PC-3 (cell line): ENCODE measurements around the gene SEPTIN10. TPM values are rescaled to one million over a fixed set of nuclear protein-coding genes. Genes with fewer than 3 reads are reported as not detected.

ENCODE experiments used
- ATAC-seq: fragments of 200-7000 bp; cut with Tn5 transposase; 2 replicates; pipeline ENCODE4 v1.9.1; 2020; ENCODE audit warnings: mild to moderate bottlenecking, moderate library complexity
- BruUV-seq: library from RNA; stranded (reverse); fragments of 400-500 nt; replicated peaks from 2 replicates; lab custom pipeline; 2021; lab: Mats Ljungman, UMichigan
- CTCF ChIA-PET: fragments of 300-600 bp; sonication (Branson Sonifier 250); formaldehyde crosslinking; loops from one replicate; lab custom pipeline; 2022; ENCODE audit warnings: antibody characterized with exemption; lab: Charles Lee
- POLR2A ChIA-PET: fragments of 300-600 bp; sonication (Branson Sonifier 250); formaldehyde crosslinking; loops from one replicate; lab custom pipeline; 2022; ENCODE audit warnings: antibody characterized with exemption; ENCODE audit not compliant: unreplicated experiment; lab: Charles Lee
- DNase-seq: peaks from one replicate; pipeline ENCODE4 v3.0.0-alpha.2; 2015
- H2AFZ ChIP-seq: fragments of 300-600 bp; sonication (generic); 2 replicates; pipeline ENCODE4 v1.6.0; 2016; ENCODE audit warnings: antibody characterized with exemption, low read length
- H3F3A ChIP-seq: fragments of 300-600 bp; sonication (generic); one replicate; pipeline ENCODE4 v1.6.0; 2017; ENCODE audit warnings: antibody characterized with exemption, low read length, control low read depth, mild to moderate bottlenecking; ENCODE audit not compliant: unreplicated experiment
- H3K27ac ChIP-seq: fragments of 300-600 bp; sonication (generic); 2 replicates; pipeline ENCODE4 v1.5.1; 2016; ENCODE audit warnings: mild to moderate bottlenecking, low read length
- H3K27me3 ChIP-seq: fragments of 300-600 bp; sonication (generic); 2 replicates; pipeline ENCODE4 v1.6.1; 2016; ENCODE audit warnings: low read length, mixed read lengths
- H3K36me3 ChIP-seq: fragments of 300-600 bp; sonication (generic); 2 replicates; pipeline ENCODE4 v1.6.1; 2016; ENCODE audit warnings: low read depth, mixed run types, low read length, mixed read lengths
- H3K4me1 ChIP-seq: fragments of 300-600 bp; sonication (generic); 2 replicates; pipeline ENCODE4 v1.5.1; 2016; ENCODE audit warnings: low read length; ENCODE audit not compliant: insufficient read depth
- H3K4me2 ChIP-seq: fragments of 300-600 bp; sonication (generic); 2 replicates; pipeline ENCODE4 v1.6.0; 2016; ENCODE audit warnings: low read length
- H3K4me3 ChIP-seq: fragments of 300-600 bp; sonication (generic); 2 replicates; pipeline ENCODE4 v1.5.1; 2016; ENCODE audit warnings: mild to moderate bottlenecking, low read length, mixed read lengths
- H3K79me2 ChIP-seq: fragments of 300-600 bp; sonication (generic); 2 replicates; pipeline ENCODE4 v1.6.1; 2017; ENCODE audit warnings: low read length, mixed read lengths
- H3K9ac ChIP-seq: fragments of 300-600 bp; sonication (generic); 2 replicates; pipeline ENCODE4 v1.6.0; 2016; ENCODE audit warnings: mild to moderate bottlenecking, low read length
- H3K9me2 ChIP-seq: fragments of 300-600 bp; sonication (generic); replicated peaks from 2 replicates; pipeline ENCODE4 v1.6.1; 2016; ENCODE audit warnings: mixed run types, low read length, mixed read lengths
- H3K9me3 ChIP-seq: fragments of 300-600 bp; sonication (generic); 2 replicates; pipeline ENCODE4 v1.6.1; 2016; ENCODE audit warnings: low read length, mixed read lengths
- H4K20me1 ChIP-seq: fragments of 300-600 bp; sonication (generic); 2 replicates; pipeline ENCODE4 v1.6.1; 2016; ENCODE audit warnings: low read length, mixed read lengths
- CTCF ChIP-seq: fragments of 300-600 bp; sonication (generic); conservative IDR thresholded peaks from 2 replicates; pipeline ENCODE4 v1.5.1; 2017; ENCODE audit warnings: antibody characterized with exemption, low read depth, mild to moderate bottlenecking, low read length
- EZH2 ChIP-seq: fragments of 300-600 bp; sonication (generic); IDR thresholded peaks from one replicate; pipeline ENCODE4 v1.6.1; 2017; ENCODE audit warnings: antibody characterized with exemption, mild to moderate bottlenecking, low read length; ENCODE audit not compliant: unreplicated experiment
- EZH2phosphoT487 ChIP-seq: fragments of 300-600 bp; sonication (generic); IDR thresholded peaks from 2 replicates; pipeline ENCODE4 v1.6.1; 2018; ENCODE audit warnings: mild to moderate bottlenecking, antibody characterized with exemption, low read length, borderline replicate concordance
- intact Hi-C: fragments of 100-400 bp; cut with micrococcal nuclease; formaldehyde crosslinking; loops from 2 replicates; pipeline ENCODE4 v1.9.0; 2023
- total RNA-seq: library from RNA; depleted of rRNA; stranded (reverse); fragments of >200 nt; gene quantifications from 2 replicates; pipeline ENCODE4 v1.2.3, GENCODE V29; 2014

Gene SEPTIN10
- total RNA-seq, 1 experiment from 2014 or later, result 36.1 TPM

- H3K4me2 ChIP-seq, result no peak overlapping the region
- H3K36me3 ChIP-seq, result no peaks in the 10 kb centered on the region
- no peaks in the 10 kb centered on the region for H3F3A ChIP-seq
- no peaks in the 10 kb centered on the region for H3K4me1 ChIP-seq
- TF ChIP-seq EZH2 (no peak), EZH2phosphoT487 (no peak), CTCF (no peak)
- H2AFZ ChIP-seq, result no peak overlapping the region
- ChIA-PET POLR2A (no interaction called here), CTCF (no interaction called here)
- H3K9me3 ChIP-seq, result no peaks in the 10 kb centered on the region
- H3K79me2 ChIP-seq, result no peaks in the 10 kb centered on the region
- H3K9ac ChIP-seq, result no peak overlapping the region
- H3K4me3 ChIP-seq, result no peak overlapping the region
- H4K20me1 ChIP-seq, result no peaks in the 10 kb centered on the region
- no TSS peak for BruUV-seq
- no peak for ATAC-seq
- H3K27me3 ChIP-seq, result no peaks in the 10 kb centered on the region
- DNase-seq, result no peak
- H3K27ac ChIP-seq, result no peak overlapping the region
- intact Hi-C loops, result no loop called here
- H3K9me2 ChIP-seq, result no peaks in the 10 kb centered on the region
These were observed 90.6 kb downstream of the SEPTIN10 start for GRCh38 chr2:109523121-109523520.

- no peak for TF ChIP-seq EZH2phosphoT487
- TF ChIP-seq CTCF, result no peak
- ChIA-PET POLR2A (no interaction called here), CTCF (no interaction called here)
- Histone ChIP-seq H3K79me2 (no peaks in the 10 kb centered on the region), H3K9me3 (no peaks in the 10 kb centered on the region), H3K4me2 (no peak overlapping the region), H3K27ac (no peak overlapping the region), H2AFZ (no peak overlapping the region), H3K9ac (no peak overlapping the region), H3K4me3 (no peak overlapping the region), H3K36me3 (no peaks in the 10 kb centered on the region), H3K9me2 (no peaks in the 10 kb centered on the region), H3K27me3 (no peaks in the 10 kb centered on the region), H3F3A (no peaks in the 10 kb centered on the region), H4K20me1 (no peaks in the 10 kb centered on the region), H3K4me1 (no peaks in the 10 kb centered on the region)
- no TSS peak for BruUV-seq
- ATAC-seq (no peak), DNase-seq (no peak)
- intact Hi-C loops, result no loop called here
These were observed 91.7 kb downstream of the SEPTIN10 start for GRCh38 chr2:109522063-109522374.

GRCh38 chr2:109521233-109522062, 92.3 kb downstream of the SEPTIN10 start:
- no peak overlapping the region for H3K27ac ChIP-seq
- H3K4me2 ChIP-seq, result no peak overlapping the region
- ChIA-PET POLR2A (no interaction called here), CTCF (no interaction called here)
- no peaks in the 10 kb centered on the region for H3K9me2 ChIP-seq
- no peaks in the 10 kb centered on the region for H3K4me1 ChIP-seq
- no peak for DNase-seq
- no peaks in the 10 kb centered on the region for H3K79me2 ChIP-seq
- H3K36me3 ChIP-seq, result no peaks in the 10 kb centered on the region
- H3K9ac ChIP-seq, result no peak overlapping the region
- intact Hi-C loops, result no loop called here
- BruUV-seq, result no TSS peak
- H3K9me3 ChIP-seq, result no peaks in the 10 kb centered on the region
- H3K4me3 ChIP-seq, result no peak overlapping the region
- no peaks in the 10 kb centered on the region for H4K20me1 ChIP-seq
- no peaks in the 10 kb centered on the region for H3F3A ChIP-seq
- H3K27me3 ChIP-seq, result no peaks in the 10 kb centered on the region
- ATAC-seq, result no peak
- TF ChIP-seq CTCF, result no peak
- TF ChIP-seq EZH2phosphoT487, result no peak
- TF ChIP-seq EZH2, result no peak
- no peak overlapping the region for H2AFZ ChIP-seq
